Stimulated activated CD4-positive, alpha-beta T cell treated with anti-CD3 and anti-CD28 coated beads, Interleukin-12 subunit alpha, Interleukin-12 subunit beta, amount 100 ng/mL, for 4 hours (primary cell): ENCODE measurements around the gene FADS1.

Experiments
- DNase-seq: peaks from one replicate; pipeline ENCODE4 v3.0.0-alpha.2; 2020

Gene FADS1

GRCh38 chr11:61816736-61817455 is at the start of gene FADS1:
Gene FADS1 (minus strand): TSS chr11:61817003. CDS start chr11:61816929, 74 bp downstream.
- peak; percentile 77 for DNase-seq

GRCh38 chr11:61866231-61866957 is 49.6 kb upstream of the FADS1 start:
- no peak for DNase-seq

GRCh38 chr11:61864814-61865775 is 48.3 kb upstream of the FADS1 start:
- no peak for DNase-seq

DNA sequence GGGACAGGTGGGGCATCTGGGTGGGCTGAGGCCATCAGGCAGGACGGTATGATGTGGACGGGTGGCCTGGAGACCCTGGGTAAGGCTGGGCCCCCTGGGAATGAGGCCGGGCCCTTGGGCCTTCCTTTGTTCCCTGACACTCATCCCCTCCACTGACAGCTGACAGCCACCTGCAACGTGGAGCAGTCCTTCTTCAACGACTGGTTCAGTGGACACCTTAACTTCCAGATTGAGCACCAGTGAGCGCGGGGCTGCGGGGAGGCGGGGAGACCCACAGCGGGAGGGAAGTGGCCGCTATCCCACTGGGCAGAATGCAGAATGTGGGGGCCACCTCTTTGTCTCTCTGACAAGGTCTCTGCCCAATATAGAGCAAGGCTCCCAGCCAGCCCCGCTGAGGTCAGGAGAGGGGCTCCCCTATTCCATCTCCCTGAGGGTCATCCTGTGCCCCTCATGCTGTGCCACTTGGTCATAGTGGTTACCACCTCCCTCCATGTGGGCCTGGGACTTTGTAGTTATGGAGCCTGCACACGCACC is 46.8 kb upstream of the FADS1 start:
- DNase-seq: no peak

- DNase-seq: no peak
These were observed 46.1 kb upstream of the FADS1 start for GRCh38 chr11:61862714-61863547.

GRCh38 chr11:61861634-61862033 is 44.8 kb upstream of the FADS1 start:
- no peak for DNase-seq

- no peak for DNase-seq
These were observed 43.5 kb upstream of the FADS1 start for GRCh38 chr11:61860054-61860903.

DNA sequence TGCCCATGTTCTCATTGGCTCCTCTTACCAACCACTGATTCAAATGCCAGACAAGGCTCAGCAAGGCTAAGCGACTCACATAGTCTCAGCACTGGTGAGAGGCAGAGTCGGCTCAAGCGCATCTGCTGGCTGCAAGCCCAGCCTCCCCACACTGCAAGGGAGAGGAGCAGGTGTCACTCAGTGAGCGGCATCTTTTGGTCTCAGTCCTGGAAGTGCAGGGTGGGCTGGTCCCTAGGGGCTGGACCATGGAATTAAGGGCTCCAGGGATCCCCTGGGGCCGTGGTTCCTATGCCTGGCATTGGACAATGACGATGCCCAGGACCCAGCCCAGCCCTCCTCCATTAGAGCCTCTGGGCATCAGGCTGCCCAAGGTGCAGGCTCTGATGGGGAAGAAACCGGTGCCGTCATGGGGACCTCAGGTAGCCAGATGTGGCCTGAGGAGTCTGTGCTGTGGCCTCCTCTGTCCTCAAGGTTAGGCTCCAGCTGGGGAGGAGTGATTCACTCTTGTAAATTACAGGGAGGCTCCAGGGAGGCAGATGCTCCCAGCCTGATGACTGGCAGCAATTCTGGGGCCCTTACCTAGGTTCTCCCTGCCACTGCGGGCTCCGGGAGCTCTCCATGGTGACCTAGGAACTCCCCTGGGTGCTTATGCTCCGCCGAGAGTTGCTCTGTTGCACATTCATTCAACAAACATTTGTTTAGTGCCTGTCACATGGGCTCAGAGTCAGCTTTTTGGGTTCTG is 39.3 kb upstream of the FADS1 start:
- no peak for DNase-seq

DNA sequence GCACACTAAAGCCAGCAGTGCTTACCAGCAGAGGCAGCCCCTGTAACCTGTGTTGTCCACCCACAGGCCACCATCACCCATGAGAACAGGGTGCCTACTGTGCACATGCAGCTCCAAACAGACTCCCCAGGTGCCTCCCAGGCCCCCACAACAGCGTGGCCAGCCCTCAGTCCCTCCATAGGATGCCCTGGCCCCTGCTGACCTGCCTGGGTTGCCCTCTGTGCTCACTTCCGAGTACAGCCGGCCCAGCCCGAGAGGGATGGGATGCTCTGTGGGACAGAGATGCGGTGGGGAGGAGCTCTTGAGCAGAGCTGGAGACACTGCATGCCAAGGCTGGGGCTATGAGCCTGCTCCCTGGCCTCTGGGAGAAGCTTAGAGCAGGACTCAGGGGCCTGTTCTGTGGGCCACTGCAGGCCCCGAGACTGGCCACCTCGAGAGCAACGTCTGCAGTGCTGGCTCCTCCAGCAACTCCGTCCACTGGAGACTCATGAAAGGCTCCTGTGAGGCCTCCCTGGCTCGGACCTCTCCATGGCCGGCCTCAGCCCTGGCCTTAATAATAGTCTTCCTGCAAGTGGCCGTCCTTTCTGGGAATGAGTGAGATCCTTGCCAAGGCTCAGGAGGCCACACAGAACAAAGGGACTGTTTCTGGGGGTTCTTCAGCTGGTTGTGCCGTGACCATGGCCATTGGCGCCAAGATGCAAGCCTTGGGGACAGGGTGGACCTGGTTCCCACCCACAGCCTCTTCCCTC is 38.3 kb upstream of the FADS1 start:
- no peak for DNase-seq

DNA sequence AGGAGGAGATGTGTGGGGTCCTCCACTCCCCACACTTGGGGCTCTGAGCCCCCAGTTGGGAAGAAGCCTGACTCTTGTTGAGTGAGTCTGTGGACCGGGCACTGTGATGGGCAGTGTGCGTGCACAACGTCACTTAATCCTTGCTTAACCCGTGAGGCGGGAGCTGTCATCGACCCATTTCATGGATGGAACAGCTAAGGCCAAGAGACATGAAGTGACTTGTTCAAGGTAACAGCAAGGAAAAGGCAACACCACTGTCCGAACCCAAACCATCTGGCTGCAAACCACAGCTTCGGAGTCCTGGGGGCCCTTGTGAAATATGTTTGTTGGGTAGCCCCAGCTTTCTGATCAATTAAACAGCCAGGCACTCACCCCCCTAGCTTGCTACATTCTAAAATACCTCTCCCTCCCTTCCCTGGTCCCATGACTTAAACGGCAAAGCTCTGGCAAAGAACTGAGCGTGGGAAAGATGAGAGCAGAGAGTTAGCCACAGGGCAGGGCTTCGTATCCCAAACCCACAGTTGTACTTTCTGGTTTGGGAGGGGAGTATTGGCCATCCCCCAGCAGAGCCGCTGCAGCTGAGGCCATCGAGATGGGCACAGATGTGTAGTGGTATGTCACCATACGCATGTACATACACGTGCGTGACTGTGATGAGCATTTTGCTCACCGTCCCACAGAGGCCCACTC is 37.5 kb upstream of the FADS1 start:
- no peak for DNase-seq

GRCh38 chr11:61853698-61854169 is 36.9 kb upstream of the FADS1 start:
- DNase-seq: no peak

DNA sequence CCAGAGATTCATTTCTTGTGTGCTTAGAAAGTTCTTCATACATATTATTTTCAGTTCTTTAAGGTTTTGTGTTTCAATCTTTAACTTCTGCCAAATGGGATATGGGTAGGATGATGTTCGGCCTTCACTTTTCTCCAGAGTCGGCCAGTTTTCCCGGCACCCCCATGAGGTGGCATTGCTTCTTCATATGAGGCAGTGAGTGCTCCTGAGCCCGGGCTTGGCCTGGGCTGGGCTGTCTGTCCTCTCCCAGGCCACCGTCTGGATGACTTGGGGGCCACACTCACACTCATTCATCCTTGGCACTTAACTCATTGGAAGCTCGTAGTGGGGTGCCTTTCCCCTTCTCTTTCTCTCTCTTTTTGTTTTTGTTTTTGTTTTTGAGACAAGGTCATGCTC is 35.1 kb upstream of the FADS1 start:
- no peak for DNase-seq

DNA sequence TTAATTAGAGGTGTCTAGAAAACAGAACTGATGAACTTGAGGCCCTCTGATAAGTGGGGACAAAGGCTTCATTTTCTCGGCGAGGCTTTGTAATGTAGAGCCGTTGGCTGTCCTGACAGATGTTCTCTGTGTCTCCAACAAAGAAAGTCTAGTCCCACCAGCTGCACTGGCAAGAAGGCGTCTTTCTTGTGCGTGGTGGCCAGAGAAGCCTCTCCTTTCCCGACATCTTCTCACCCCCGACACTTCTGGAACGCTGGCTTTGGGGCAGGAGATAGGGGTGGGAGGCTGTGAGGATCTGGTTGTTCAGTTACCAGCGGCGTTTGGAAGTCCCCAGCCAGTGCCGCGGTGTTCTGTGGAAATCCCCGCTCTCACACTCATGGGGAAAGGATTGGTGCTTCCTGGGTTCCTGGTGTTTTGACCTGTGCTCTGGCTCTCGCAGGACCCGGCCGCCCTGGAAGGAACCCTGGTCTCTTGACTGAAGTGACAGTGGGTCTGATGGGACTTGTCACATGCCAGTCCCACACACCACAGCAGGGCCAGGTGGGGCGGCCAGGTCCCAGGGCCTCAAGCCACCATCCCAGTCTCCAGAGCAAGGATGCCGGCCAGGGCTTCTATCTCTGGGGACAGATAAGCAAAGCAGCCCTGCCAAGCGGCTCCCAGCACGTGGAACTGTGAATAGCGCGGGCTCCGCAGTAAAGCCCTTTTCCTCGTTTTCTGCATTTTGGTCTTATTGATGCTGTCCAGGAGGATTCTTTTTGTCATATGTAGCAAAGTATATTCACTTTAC is 34.5 kb upstream of the FADS1 start:
- DNase-seq: no peak

DNA sequence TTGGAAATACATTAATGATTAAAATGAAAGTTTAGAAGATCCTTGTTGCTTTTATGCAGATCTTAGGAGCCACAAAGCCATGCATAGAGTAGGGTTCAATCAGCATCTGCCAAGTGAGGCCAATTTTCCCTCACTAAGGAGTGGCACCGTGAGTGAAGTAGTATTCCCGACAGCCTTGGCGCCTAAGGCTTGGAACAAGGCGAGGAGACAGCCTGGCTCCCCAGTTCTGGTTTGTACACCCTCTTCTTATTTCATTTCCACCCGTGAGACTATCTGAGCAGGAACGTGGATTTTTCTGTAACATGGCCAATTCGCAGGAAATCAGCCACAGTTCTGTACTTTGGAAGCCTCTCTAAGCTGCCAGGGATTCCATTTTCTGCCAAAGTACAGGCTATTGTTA is 33.9 kb upstream of the FADS1 start:
- no peak for DNase-seq

DNA sequence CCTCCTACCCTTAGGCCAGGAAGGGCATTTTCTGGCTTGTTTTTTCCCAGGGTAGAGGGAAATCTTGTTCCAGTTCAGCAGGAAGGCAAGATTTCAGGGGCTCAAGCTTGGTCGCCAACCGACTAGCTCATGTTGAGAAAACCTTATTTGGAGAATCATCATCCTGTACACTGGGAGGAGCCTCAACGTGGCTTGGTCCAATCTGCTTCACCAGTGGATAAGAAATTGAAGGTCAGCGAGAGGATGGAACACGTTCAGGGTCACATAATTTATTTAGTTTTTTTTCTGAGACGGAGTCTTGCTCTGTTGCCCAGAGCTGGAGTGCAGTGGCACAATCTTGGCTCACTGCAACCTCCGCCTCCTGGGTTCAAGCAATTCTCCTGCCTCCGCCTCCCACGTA is 31.8 kb upstream of the FADS1 start:
- no peak for DNase-seq

DNA sequence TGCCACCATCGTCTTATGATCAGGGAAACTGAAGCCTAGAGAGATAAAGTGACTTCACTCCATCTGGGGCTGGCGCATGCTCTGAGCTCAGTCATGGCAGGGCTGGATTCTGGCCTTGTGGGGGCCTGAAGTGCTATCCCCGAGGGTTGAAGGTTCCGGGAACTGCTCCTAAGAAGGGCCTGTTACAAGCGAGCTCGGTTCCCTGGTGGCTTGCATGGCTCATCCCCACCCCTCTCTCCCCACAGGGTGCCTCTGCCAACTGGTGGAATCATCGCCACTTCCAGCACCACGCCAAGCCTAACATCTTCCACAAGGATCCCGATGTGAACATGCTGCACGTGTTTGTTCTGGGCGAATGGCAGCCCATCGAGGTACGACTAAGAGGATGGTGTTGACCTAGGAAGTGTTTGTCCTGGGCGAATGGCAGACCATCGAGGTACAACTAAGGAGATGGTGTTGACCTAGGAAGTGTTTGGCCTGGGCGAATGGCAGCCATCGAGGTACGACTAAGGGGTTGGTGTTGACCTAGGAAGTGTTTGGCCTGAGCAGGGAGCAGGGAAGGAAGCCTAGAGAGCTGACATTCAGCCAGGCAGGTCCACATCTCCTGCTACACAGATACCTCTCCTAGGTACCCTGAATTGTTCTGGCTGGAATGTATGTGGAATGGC is 31.2 kb upstream of the FADS1 start:
- no peak for DNase-seq

DNA sequence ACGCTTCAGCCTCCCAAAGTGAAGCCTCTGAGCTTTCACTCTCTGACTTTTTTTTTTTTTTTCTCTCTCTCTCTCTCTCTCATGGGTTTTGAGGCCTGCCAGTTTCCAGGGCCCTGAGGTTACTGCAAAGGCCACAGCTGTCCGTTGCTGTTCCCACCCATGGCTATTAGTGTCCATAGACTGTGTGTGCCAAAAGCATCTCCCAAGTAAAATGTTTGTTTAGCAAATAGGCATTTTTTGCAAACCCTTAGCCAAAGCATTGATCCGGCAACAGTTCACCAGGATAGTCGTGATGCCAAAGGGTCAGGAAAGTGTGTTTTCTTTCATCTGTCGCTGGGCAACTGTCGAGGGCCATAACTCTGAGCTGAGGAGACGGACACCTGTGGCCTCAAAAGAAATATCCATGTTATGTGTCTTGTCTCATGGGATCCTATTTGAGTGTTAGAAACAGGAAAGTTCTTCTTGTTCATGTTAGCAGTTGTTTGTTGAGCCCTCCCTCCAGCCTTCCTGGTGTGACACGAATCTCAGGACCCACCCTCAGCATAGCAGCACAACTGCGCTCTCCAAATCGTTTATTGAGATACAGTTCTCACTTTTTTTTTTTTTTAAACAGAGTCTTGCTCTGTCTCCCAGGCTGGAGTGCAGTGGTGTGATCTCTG is 29.7 kb upstream of the FADS1 start:
- DNase-seq: no peak
